Measurements from ENCODE around the gene STK38. TPM values are rescaled to one million over a fixed set of nuclear protein-coding genes. Genes with fewer than 3 reads are reported as not detected.

STK38 gene
- total RNA-seq, 2 donors from 2014 or later, result 16.1 to 17.6 TPM

DNA sequence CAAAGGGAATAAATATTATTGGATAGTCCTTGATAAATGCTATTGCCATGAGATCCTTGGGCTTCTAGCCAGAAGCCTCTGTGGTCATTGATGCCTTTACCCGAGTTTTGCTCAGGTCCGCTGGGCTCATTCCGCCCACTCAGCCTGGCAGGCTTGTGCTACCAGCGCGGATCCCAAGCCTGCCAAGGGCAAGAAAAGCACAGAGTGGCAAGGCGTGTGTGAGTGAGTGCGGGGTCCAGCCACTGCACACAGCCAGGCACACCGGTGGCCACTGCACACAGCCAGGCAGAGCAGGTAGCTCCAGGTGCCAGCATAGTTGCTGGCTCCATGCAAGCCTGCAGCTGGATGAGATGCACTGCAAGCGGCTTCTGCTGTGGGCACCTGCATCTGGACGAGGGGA is 38.7 kb downstream of the STK38 start:
- Histone ChIP-seq H3K36me3 (peaks cover 66% of the 10 kb centered on the region), H3K9me3 (no peaks in the 10 kb centered on the region), H3K27ac (no peak overlapping the region), H3K4me1 (no peaks in the 10 kb centered on the region), H3K4me3 (no peak overlapping the region), H3K27me3 (no peaks in the 10 kb centered on the region)
- TF ChIP-seq, protein P1, sequence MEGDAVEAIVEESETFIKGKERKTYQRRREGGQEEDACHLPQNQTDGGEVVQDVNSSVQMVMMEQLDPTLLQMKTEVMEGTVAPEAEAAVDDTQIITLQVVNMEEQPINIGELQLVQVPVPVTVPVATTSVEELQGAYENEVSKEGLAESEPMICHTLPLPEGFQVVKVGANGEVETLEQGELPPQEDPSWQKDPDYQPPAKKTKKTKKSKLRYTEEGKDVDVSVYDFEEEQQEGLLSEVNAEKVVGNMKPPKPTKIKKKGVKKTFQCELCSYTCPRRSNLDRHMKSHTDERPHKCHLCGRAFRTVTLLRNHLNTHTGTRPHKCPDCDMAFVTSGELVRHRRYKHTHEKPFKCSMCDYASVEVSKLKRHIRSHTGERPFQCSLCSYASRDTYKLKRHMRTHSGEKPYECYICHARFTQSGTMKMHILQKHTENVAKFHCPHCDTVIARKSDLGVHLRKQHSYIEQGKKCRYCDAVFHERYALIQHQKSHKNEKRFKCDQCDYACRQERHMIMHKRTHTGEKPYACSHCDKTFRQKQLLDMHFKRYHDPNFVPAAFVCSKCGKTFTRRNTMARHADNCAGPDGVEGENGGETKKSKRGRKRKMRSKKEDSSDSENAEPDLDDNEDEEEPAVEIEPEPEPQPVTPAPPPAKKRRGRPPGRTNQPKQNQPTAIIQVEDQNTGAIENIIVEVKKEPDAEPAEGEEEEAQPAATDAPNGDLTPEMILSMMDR (IDR thresholded peaks at IDR 0.05), result no peak
- no peak for DNase-seq (ENCODE audit: low spot score)

DNA sequence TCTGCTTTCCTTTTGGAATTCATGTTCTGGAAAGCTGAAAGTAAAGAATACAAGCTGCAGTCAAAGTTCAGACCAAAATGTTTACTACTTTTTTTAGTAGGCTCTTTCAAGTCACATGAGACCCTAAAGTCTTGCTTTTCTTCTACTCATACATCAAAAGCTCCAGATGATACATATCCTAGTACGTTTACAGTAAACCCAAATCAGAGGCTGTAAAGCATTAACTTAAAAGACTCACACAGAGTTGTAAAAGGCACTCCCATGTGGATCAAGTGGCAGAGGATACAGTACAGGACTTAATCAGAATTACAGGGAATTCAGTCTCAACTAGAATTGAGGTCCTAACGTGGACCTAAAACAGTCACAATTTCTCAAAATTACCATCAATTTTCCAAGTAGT is 40.7 kb downstream of the STK38 start:
- no peaks in the 10 kb centered on the region for H3K4me1 ChIP-seq
- no peaks in the 10 kb centered on the region for H3K27me3 ChIP-seq
- TF ChIP-seq, protein P1 (IDR thresholded peaks at IDR 0.05), result no peak
- no peak overlapping the region for H3K27ac ChIP-seq
- H3K36me3 ChIP-seq, result peaks cover 52% of the 10 kb centered on the region
- no peak for DNase-seq (ENCODE audit: low spot score)
- no peak overlapping the region for H3K4me3 ChIP-seq
- H3K9me3 ChIP-seq, result no peaks in the 10 kb centered on the region

DNA sequence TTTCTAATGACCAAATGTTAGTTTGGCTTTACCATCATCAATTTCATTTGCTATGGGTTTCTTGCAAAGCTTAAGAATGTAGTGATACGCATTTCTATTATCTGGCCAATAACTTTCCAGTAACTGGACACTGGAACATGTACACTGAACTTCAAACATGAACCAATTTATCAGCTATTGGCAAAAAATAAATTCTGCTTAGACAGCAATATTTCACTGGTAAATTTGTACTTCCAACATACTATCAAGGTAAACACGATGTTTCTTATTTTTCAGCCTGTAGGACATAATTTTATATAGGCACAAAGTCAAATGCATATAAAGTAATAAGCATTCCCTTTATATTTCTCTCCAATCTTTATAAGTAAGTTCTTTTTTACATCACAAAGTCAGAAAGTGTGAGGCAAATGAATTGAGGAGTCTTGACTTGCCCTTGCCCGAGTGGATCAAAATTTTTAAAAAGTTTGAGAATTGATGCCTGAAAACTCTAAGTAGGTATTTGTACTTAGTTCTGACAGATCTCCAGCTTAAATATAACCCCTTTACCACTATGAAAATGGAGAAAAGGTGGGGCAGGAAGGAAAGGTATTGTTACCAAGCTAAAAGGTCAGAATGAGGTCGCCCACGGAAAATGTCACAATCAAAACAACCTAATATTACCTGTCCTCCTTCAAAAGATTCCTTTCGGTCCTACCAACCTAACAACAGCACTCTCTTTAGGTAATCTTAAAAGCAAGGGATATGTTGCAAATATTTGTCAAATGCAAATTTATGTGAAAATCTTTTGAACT is 41.3 kb downstream of the STK38 start:
- no peak overlapping the region for H3K27ac ChIP-seq
- H3K4me3 ChIP-seq, result no peak overlapping the region
- TF ChIP-seq, protein P1 (IDR thresholded peaks at IDR 0.05), result no peak
- no peak for DNase-seq (ENCODE audit: low spot score)
- no peaks in the 10 kb centered on the region for H3K4me1 ChIP-seq
- H3K36me3 ChIP-seq, result peaks cover 50% of the 10 kb centered on the region
- H3K9me3 ChIP-seq, result no peaks in the 10 kb centered on the region
- H3K27me3 ChIP-seq, result no peaks in the 10 kb centered on the region

DNA sequence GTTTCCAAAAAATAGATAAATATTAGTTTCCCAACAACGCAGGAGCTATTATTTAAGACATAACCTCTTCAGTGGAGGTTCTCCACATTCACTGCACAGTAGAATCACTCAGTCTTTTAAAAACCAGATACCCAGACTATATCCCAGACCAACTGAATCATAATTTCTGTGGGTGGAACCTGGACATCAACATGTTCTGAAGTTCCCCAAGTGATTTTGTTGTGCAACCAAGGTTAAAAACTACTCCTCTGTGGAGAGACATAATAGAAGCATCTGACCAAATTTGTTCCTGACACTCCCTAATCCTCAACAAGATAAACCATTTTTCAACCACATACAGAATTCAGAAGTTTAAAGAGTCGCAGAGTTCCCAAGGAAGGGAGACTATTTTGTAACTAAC is 42.3 kb downstream of the STK38 start:
- Histone ChIP-seq H3K4me3 (no peak overlapping the region), H3K4me1 (no peaks in the 10 kb centered on the region), H3K27me3 (no peaks in the 10 kb centered on the region), H3K36me3 (peaks cover 48% of the 10 kb centered on the region), H3K9me3 (no peaks in the 10 kb centered on the region), H3K27ac (peak overlapping the region in 1 of 2 donors; percentile 24)
- no peak for DNase-seq (ENCODE audit: low spot score)
- TF ChIP-seq, protein P1 (IDR thresholded peaks at IDR 0.05), result no peak

DNA sequence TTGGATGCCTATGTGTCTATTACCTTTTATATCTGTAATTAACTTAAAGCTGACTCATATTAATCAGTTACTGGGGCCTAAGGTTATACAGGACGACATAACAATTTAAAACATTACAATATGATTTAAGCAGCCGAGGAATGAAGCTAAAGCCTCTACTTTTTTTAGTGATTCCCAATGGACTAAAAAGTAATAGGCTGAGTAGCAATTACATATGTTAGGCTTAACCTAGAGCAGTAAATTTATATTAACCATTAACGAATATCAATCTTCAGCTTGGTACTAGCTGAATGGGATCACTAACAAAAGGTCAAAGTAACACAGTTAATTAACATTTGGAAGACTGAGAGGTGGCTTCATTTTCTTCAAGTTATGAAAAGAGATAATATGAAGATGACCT is 43.1 kb downstream of the STK38 start:
- Histone ChIP-seq H3K36me3 (peaks cover 51% of the 10 kb centered on the region), H3K27ac (no peak overlapping the region), H3K27me3 (no peaks in the 10 kb centered on the region), H3K4me3 (no peak overlapping the region), H3K4me1 (no peaks in the 10 kb centered on the region), H3K9me3 (no peaks in the 10 kb centered on the region)
- no peak for DNase-seq (ENCODE audit: low spot score)
- TF ChIP-seq, protein P1 (IDR thresholded peaks at IDR 0.05), result no peak

DNA sequence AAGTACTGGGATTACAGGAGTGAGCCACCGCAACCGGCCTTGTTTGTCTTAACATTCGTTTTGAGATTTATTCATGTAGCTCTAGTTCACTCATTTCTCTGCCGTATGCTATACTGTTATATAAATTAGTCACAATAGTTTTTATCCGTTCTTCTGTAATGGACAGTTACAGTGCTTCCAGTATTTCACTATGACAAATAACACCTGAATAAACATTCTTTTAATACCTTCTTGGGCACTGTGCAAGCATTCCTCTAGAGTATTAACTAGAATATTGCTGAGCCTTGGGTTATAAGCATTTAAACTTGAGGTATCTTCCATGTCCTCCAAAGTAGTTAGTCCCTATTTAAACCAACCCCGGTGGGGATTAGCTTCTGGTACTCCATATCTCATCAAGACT is 45.6 kb downstream of the STK38 start:
- Histone ChIP-seq H3K4me3 (no peak overlapping the region), H3K4me1 (no peaks in the 10 kb centered on the region), H3K9me3 (no peaks in the 10 kb centered on the region), H3K27me3 (no peaks in the 10 kb centered on the region), H3K36me3 (peaks cover 63% of the 10 kb centered on the region), H3K27ac (no peak overlapping the region)
- TF ChIP-seq, protein P1 (IDR thresholded peaks at IDR 0.05), result no peak
- DNase-seq (ENCODE audit: low spot score), result no peak
